Neural progenitor cell (in vitro differentiated cells): ENCODE measurements around the gene NUP214.

Experiments
- EZH2 ChIP-seq: fragments of 200-600 bp; sonication (generic); IDR thresholded peaks from 2 replicates; pipeline ENCODE4 v1.6.1; 2017; ENCODE audit warnings: antibody characterized with exemption, mild to moderate bottlenecking, moderate library complexity
- EZH2phosphoT487 ChIP-seq: fragments of 200-600 bp; sonication (generic); IDR thresholded peaks from 2 replicates; pipeline ENCODE4 v1.6.1; 2017; ENCODE audit warnings: antibody characterized with exemption
- TF ChIP-seq, protein P1 (sequence below): fragments of 200-600 bp; sonication (generic); IDR thresholded peaks from 2 replicates; pipeline ENCODE4 v1.5.1; 2017; ENCODE audit warnings: antibody characterized with exemption, mild to moderate bottlenecking

DNA sequence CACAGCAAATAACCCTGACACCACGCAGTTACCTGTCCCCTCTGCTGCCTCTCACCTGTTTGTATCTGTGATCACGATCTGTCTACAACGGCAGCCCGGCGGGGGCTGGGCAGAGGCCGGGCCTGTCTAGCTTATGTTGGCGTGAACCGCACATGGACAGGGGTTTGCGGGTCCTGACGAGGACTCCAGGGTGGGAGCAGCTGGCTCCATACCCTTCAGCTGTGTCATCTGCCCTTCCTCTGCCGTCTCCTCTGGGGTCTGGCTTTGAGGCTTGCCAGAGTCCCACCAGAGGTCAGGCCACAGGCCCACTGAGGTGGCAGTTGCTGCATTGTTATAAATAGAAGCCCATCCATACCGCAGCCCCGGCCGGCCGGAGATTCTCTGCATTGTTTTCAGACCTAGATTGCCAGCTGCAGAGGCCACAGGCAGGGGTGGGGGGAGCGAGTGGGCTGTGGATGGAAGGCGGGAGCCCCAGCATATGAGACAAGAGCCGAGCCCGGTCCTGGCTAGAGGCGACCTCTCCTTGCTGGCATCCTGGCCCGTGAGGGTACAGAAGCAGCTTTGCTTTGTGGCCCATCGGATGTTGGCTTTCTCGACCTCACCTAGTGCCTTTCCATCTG is 113.1 kb downstream of the NUP214 start:
- TF ChIP-seq, protein P1, sequence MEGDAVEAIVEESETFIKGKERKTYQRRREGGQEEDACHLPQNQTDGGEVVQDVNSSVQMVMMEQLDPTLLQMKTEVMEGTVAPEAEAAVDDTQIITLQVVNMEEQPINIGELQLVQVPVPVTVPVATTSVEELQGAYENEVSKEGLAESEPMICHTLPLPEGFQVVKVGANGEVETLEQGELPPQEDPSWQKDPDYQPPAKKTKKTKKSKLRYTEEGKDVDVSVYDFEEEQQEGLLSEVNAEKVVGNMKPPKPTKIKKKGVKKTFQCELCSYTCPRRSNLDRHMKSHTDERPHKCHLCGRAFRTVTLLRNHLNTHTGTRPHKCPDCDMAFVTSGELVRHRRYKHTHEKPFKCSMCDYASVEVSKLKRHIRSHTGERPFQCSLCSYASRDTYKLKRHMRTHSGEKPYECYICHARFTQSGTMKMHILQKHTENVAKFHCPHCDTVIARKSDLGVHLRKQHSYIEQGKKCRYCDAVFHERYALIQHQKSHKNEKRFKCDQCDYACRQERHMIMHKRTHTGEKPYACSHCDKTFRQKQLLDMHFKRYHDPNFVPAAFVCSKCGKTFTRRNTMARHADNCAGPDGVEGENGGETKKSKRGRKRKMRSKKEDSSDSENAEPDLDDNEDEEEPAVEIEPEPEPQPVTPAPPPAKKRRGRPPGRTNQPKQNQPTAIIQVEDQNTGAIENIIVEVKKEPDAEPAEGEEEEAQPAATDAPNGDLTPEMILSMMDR, result no peak
- TF ChIP-seq EZH2 (no peak), EZH2phosphoT487 (no peak)
